Measurements from ENCODE around the gene SFSWAP. TPM values are rescaled to one million over a fixed set of nuclear protein-coding genes. Genes with fewer than 3 reads are reported as not detected.

Gene SFSWAP
- total and polyA plus RNA-seq, 4 donors: 6.1 to 21.6 (median 10.1) TPM

DNA sequence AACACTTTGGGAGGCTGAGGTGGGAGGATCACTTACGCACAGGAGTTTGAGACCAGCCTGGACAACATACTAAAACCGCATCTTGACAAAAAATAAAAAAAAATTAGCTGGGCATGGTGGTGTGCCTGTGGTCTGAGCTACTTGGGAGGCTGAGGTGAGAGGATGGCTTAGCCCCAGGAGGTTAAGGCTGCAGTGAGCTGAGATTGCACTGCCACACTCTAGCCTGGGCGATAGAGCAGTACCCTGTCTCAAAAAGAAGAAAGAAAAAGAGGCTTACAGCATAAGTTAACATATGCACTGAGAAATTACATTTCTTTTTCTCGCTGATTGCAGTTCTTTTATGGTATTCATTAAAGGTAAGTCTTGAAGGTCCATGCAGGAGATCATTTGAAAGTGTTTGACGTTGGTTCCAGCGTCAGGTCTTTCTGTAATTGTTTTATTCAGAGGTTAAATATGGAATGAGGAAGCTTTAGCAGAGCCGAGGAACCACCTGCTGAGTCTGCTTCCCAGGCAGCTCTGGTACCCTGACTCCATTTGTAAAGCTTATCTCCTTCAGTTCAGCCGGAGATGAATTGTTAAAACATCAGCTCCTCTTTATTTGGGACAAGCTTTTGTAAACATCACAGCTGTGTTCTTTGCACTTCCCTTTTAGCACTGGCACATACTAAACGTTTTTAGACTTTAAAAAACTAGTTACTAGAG lies 18.5 kb downstream of the SFSWAP start:
- no peak for DNase-seq (ENCODE audit: low spot score)
- no peak overlapping the region for H3K4me3 ChIP-seq (ENCODE audit: low read depth in 1 of 3, low read length in 3 of 3)
- WGBS: 82% methylated on average over 9 of the region's 9 CpGs
- no peaks in the 10 kb centered on the region for H3K27me3 ChIP-seq (ENCODE audit: control insufficient read depth in 4 of 4, insufficient read depth in 4 of 4, low read length in 3 of 4)
- H3K9me3 ChIP-seq (ENCODE audit: control insufficient read depth in 4 of 4, low read length in 3 of 4): no peaks in the 10 kb centered on the region
- peaks cover 25 to 91% (median 74%) of the 10 kb centered on the region in 4 donors for H3K36me3 ChIP-seq (ENCODE audit: control insufficient read depth in 4 of 4, insufficient read depth in 3 of 4, low read depth in 1 of 4, low read length in 3 of 4)
- H3K4me1 ChIP-seq (ENCODE audit: control insufficient read depth in 4 of 4, insufficient read depth in 4 of 4, low read length in 3 of 4): no peaks in the 10 kb centered on the region
- no peak overlapping the region for H3K27ac ChIP-seq (ENCODE audit: low read depth in 1 of 2, low read length in 2 of 2)
- H3K9ac ChIP-seq (ENCODE audit: low read depth in 1 of 2, low read length in 2 of 2): no peak overlapping the region
- TF ChIP-seq, protein P1, sequence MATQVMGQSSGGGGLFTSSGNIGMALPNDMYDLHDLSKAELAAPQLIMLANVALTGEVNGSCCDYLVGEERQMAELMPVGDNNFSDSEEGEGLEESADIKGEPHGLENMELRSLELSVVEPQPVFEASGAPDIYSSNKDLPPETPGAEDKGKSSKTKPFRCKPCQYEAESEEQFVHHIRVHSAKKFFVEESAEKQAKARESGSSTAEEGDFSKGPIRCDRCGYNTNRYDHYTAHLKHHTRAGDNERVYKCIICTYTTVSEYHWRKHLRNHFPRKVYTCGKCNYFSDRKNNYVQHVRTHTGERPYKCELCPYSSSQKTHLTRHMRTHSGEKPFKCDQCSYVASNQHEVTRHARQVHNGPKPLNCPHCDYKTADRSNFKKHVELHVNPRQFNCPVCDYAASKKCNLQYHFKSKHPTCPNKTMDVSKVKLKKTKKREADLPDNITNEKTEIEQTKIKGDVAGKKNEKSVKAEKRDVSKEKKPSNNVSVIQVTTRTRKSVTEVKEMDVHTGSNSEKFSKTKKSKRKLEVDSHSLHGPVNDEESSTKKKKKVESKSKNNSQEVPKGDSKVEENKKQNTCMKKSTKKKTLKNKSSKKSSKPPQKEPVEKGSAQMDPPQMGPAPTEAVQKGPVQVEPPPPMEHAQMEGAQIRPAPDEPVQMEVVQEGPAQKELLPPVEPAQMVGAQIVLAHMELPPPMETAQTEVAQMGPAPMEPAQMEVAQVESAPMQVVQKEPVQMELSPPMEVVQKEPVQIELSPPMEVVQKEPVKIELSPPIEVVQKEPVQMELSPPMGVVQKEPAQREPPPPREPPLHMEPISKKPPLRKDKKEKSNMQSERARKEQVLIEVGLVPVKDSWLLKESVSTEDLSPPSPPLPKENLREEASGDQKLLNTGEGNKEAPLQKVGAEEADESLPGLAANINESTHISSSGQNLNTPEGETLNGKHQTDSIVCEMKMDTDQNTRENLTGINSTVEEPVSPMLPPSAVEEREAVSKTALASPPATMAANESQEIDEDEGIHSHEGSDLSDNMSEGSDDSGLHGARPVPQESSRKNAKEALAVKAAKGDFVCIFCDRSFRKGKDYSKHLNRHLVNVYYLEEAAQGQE (IDR thresholded peaks at IDR 0.05): no peak
- TF ChIP-seq HNF4A (conservative IDR thresholded peaks at IDR 0.05) (no peak), FOXA2 (IDR thresholded peaks at IDR 0.05) (no peak)
- TF ChIP-seq, protein P2, sequence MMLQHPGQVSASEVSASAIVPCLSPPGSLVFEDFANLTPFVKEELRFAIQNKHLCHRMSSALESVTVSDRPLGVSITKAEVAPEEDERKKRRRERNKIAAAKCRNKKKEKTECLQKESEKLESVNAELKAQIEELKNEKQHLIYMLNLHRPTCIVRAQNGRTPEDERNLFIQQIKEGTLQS (IDR thresholded peaks at IDR 0.05): no peak

DNA sequence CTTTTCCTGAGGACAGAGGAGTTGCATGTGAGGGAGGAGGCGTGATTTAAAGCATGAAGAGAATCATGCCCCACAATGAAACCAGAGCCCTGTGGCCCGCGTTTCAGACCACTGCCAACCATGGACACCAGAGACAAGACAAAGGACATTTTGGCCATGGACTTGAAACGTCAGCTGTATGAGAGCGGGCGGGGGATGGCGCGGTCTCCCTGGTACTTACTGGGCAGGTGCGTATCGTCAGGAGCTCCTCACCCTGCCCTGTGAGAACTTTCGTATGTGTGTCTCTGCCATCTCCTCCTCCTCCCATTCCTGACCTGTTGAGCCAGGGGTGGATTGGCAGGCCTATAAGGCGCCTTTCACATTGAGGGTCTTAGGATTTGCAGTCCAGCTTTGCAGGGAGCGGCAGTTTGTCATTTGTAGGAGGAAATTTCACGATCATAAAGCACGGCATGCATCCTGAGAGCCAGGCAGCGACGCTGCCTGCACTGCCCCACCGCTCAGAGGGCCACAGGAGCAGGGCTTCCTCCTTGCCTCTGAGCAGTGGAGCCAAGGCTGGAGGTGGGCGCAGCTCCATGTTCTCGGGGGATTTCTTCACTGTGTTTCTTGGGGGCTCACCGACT lies 22.2 kb downstream of the SFSWAP start:
- no peak for DNase-seq (ENCODE audit: low spot score)
- H3K27me3 ChIP-seq (ENCODE audit: control insufficient read depth in 4 of 4, insufficient read depth in 4 of 4, low read length in 3 of 4): no peaks in the 10 kb centered on the region
- H3K9me3 ChIP-seq (ENCODE audit: control insufficient read depth in 4 of 4, low read length in 3 of 4): no peaks in the 10 kb centered on the region
- H3K4me3 ChIP-seq (ENCODE audit: low read depth in 1 of 3, low read length in 3 of 3): no peak overlapping the region
- H3K4me1 ChIP-seq (ENCODE audit: control insufficient read depth in 4 of 4, insufficient read depth in 4 of 4, low read length in 3 of 4): no peaks in the 10 kb centered on the region
- no peak overlapping the region for H3K27ac ChIP-seq (ENCODE audit: low read depth in 1 of 2, low read length in 2 of 2)
- H3K36me3 ChIP-seq (ENCODE audit: control insufficient read depth in 4 of 4, insufficient read depth in 3 of 4, low read depth in 1 of 4, low read length in 3 of 4): peaks cover 21 to 77% (median 63%) of the 10 kb centered on the region in 4 donors
- WGBS: 96% methylated on average over 21 of the region's 21 CpGs
- H3K9ac ChIP-seq (ENCODE audit: low read depth in 1 of 2, low read length in 2 of 2): no peak overlapping the region
- TF ChIP-seq, protein P1 (IDR thresholded peaks at IDR 0.05): no peak
- TF ChIP-seq SP1 (IDR thresholded peaks at IDR 0.05) (no peak), HNF4G (IDR thresholded peaks at IDR 0.05) (no peak), FOXA2 (IDR thresholded peaks at IDR 0.05) (no peak), HNF4A (conservative IDR thresholded peaks at IDR 0.05) (no peak), RAD21 (IDR thresholded peaks at IDR 0.05) (no peak), JUND (IDR thresholded peaks at IDR 0.05) (no peak), TAF1 (conservative IDR thresholded peaks at IDR 0.05) (no peak), NR2F2 (IDR thresholded peaks at IDR 0.05) (no peak), GABPA (IDR thresholded peaks at IDR 0.05 in 1 of 2, conservative IDR thresholded peaks at IDR 0.05 in 1 of 2) (no peak), RXRA (IDR thresholded peaks at IDR 0.05) (no peak), YY1 (IDR thresholded peaks at IDR 0.05) (no peak), EGR1 (IDR thresholded peaks at IDR 0.05; ENCODE audit: low read depth in 2 of 2) (no peak)
- TF ChIP-seq, protein P3, sequence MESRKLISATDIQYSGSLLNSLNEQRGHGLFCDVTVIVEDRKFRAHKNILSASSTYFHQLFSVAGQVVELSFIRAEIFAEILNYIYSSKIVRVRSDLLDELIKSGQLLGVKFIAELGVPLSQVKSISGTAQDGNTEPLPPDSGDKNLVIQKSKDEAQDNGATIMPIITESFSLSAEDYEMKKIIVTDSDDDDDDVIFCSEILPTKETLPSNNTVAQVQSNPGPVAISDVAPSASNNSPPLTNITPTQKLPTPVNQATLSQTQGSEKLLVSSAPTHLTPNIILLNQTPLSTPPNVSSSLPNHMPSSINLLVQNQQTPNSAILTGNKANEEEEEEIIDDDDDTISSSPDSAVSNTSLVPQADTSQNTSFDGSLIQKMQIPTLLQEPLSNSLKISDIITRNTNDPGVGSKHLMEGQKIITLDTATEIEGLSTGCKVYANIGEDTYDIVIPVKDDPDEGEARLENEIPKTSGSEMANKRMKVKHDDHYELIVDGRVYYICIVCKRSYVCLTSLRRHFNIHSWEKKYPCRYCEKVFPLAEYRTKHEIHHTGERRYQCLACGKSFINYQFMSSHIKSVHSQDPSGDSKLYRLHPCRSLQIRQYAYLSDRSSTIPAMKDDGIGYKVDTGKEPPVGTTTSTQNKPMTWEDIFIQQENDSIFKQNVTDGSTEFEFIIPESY (IDR thresholded peaks at IDR 0.05): no peak
- TF ChIP-seq, protein P2 (IDR thresholded peaks at IDR 0.05): no peak
- TF ChIP-seq, protein P4, sequence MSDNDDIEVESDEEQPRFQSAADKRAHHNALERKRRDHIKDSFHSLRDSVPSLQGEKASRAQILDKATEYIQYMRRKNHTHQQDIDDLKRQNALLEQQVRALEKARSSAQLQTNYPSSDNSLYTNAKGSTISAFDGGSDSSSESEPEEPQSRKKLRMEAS (IDR thresholded peaks at IDR 0.05): no peak
- TF ChIP-seq, protein P5, sequence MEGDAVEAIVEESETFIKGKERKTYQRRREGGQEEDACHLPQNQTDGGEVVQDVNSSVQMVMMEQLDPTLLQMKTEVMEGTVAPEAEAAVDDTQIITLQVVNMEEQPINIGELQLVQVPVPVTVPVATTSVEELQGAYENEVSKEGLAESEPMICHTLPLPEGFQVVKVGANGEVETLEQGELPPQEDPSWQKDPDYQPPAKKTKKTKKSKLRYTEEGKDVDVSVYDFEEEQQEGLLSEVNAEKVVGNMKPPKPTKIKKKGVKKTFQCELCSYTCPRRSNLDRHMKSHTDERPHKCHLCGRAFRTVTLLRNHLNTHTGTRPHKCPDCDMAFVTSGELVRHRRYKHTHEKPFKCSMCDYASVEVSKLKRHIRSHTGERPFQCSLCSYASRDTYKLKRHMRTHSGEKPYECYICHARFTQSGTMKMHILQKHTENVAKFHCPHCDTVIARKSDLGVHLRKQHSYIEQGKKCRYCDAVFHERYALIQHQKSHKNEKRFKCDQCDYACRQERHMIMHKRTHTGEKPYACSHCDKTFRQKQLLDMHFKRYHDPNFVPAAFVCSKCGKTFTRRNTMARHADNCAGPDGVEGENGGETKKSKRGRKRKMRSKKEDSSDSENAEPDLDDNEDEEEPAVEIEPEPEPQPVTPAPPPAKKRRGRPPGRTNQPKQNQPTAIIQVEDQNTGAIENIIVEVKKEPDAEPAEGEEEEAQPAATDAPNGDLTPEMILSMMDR (IDR thresholded peaks at IDR 0.05; ENCODE audit: low read depth, low read length, missing input control): no peak
